Activated CD4-positive, alpha-beta T cell treated with anti-CD3 and anti-CD28 coated beads, Interleukin-2, amount 10 ng/mL, durations not matched to agents 7 days and 5 days (primary cell): ENCODE results near the gene GCN1. TPM values are rescaled to one million over a fixed set of nuclear protein-coding genes. Genes with fewer than 3 reads are reported as not detected.

Experiments used
- CTCF ChIA-PET: fragments of 350-600 bp; sonication (Branson Sonifier 250); formaldehyde crosslinking; loops from one replicate; lab custom pipeline; 2021; ENCODE audit warnings: antibody characterized with exemption; lab: Charles Lee
- POLR2A ChIA-PET: fragments of 350-600 bp; sonication (Branson Sonifier 250); formaldehyde crosslinking; loops from one replicate; lab custom pipeline; 2021; ENCODE audit warnings: antibody characterized with exemption; lab: Charles Lee
- DNase-seq: peaks from one replicate; pipeline ENCODE4 v3.0.0-alpha.2; 2020
- H3K27ac Mint-ChIP-seq: one replicate; pipeline ENCODE4 v1.8.0; 2021; ENCODE audit warnings: mild to moderate bottlenecking, moderate library complexity, mixed read lengths
- H3K27me3 Mint-ChIP-seq: one replicate; pipeline ENCODE4 v1.8.0; 2021; ENCODE audit warnings: mixed read lengths
- H3K36me3 Mint-ChIP-seq: one replicate; pipeline ENCODE4 v1.8.0; 2021; ENCODE audit warnings: low read depth, mixed read lengths
- H3K4me1 Mint-ChIP-seq: one replicate; pipeline ENCODE4 v1.8.0; 2021; ENCODE audit warnings: mixed read lengths
- H3K4me3 Mint-ChIP-seq: one replicate; pipeline ENCODE4 v1.8.0; 2021; ENCODE audit warnings: mild to moderate bottlenecking, moderate library complexity, mixed read lengths
- H3K9me3 Mint-ChIP-seq: one replicate; pipeline ENCODE4 v1.8.0; 2021; ENCODE audit warnings: mixed read lengths
- total RNA-seq, 2 experiments: library from RNA; stranded (reverse); gene quantifications; one replicate each; pipeline ENCODE4 v1.2.3, GENCODE V29; 2021

The GCN1 gene
- total RNA-seq, 2 experiments from 2014 or later, result 90.2 to 95.5 TPM

- H3K9me3 Mint-ChIP-seq, result no peaks in the 10 kb centered on the region
- H3K4me1 Mint-ChIP-seq, result no peaks in the 10 kb centered on the region
- no peaks in the 10 kb centered on the region for H3K27me3 Mint-ChIP-seq
- CTCF ChIA-PET, result interaction anchor here (1.0 kb wide), 1 partner anchor 17 kb away, joined by 3 read pairs; no protein-coding TSS in a partner anchor
- POLR2A ChIA-PET, result no interaction called here
- no peak overlapping the region for H3K4me3 Mint-ChIP-seq
- no peak for DNase-seq
- peaks cover 39% of the 10 kb centered on the region for H3K36me3 Mint-ChIP-seq
- H3K27ac Mint-ChIP-seq, result no peak overlapping the region
Measured at GRCh38 chr12:120141336-120141735, 53.2 kb downstream of the GCN1 start.

DNA sequence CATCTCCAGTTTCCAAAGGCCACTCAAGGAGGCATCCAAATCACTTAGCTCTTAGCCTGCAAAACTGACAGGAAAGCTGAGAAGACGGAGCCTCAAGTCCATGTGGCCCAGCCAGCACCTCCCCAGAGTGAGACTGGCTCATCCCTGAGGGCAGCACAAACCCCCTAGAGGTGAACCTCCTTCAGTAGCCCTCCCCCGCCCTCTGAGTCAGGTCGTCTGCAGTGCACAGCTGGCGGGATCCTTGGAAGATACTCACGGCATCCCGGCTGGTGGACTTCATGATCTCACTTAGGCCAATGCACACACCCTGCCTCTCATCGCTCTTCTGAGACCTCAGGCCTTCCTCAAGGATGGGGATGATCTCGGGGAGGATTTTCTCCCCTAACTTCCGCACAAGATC lies 53.9 kb downstream of the GCN1 start:
- Mint-ChIP-seq H3K4me3 (no peak overlapping the region), H3K9me3 (no peaks in the 10 kb centered on the region), H3K27ac (no peak overlapping the region), H3K4me1 (no peaks in the 10 kb centered on the region), H3K27me3 (no peaks in the 10 kb centered on the region), H3K36me3 (peaks cover 43% of the 10 kb centered on the region)
- no peak for DNase-seq
- ChIA-PET POLR2A (no interaction called here), CTCF (no interaction called here)

DNA sequence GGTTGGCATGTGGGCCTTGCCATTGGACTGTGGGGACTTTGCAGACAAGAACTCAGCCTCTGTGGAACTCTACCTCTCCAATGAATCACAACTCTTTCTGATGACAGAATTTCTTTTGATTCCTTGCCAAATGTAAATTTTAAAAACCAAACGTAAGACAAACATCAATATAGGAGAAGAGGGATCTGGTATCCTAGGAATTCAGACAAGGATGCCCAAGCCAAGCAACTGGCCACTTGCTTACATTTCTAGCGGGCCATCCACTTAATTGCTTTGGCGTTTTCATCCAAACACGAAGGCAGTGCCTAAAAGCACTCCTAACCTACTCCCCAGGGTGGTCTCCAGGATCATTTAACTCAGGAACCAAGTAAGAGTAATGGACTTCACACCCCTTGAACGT lies 54.6 kb downstream of the GCN1 start:
- no peak overlapping the region for H3K27ac Mint-ChIP-seq
- no peaks in the 10 kb centered on the region for H3K9me3 Mint-ChIP-seq
- ChIA-PET CTCF (interaction anchor here (1.1 kb wide), 1 partner anchor 8 kb away, joined by 3 read pairs; no protein-coding TSS in a partner anchor), POLR2A (interaction anchor here (0.5 kb wide), 1 partner anchor 151 kb away, joined by 3 read pairs; no protein-coding TSS in a partner anchor)
- H3K4me3 Mint-ChIP-seq, result no peak overlapping the region
- no peaks in the 10 kb centered on the region for H3K4me1 Mint-ChIP-seq
- H3K27me3 Mint-ChIP-seq, result no peaks in the 10 kb centered on the region
- H3K36me3 Mint-ChIP-seq, result peaks cover 45% of the 10 kb centered on the region
- DNase-seq, result no peak

DNA sequence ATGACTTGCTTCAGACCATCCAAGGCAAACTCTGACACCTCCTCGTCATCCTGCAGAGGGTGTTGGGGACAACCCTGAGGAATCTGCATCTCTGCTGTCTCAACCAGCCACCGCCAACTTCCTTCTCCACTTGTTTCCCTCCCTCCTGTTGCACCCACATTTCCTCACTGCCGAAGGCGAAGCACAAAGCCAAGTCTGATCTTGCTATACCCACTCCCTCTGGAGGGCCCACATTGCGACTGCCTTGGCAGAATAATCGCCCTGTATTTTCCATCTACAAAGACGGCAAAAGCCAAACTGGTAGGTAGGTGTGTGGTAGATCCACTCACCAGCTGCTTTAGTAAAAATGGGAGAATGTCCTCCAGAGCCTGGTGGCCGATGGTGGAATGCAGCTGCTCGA lies 56.1 kb downstream of the GCN1 start:
- no peaks in the 10 kb centered on the region for H3K9me3 Mint-ChIP-seq
- H3K4me1 Mint-ChIP-seq, result no peaks in the 10 kb centered on the region
- H3K36me3 Mint-ChIP-seq, result peaks cover 45% of the 10 kb centered on the region
- no peak overlapping the region for H3K27ac Mint-ChIP-seq
- ChIA-PET POLR2A (no interaction called here), CTCF (no interaction called here)
- H3K4me3 Mint-ChIP-seq, result no peak overlapping the region
- no peaks in the 10 kb centered on the region for H3K27me3 Mint-ChIP-seq
- DNase-seq, result no peak

- no peak overlapping the region for H3K27ac Mint-ChIP-seq
- no peak overlapping the region for H3K4me3 Mint-ChIP-seq
- no peaks in the 10 kb centered on the region for H3K27me3 Mint-ChIP-seq
- peaks cover 51% of the 10 kb centered on the region for H3K36me3 Mint-ChIP-seq
- CTCF ChIA-PET, result interaction anchor here (0.6 kb wide), 1 partner anchor 210 kb away, joined by 5 read pairs; no protein-coding TSS in a partner anchor
- H3K9me3 Mint-ChIP-seq, result no peaks in the 10 kb centered on the region
- POLR2A ChIA-PET, result no interaction called here
- H3K4me1 Mint-ChIP-seq, result no peaks in the 10 kb centered on the region
- no peak for DNase-seq
Measured at GRCh38 chr12:120137833-120138232, 56.7 kb downstream of the GCN1 start.

DNA sequence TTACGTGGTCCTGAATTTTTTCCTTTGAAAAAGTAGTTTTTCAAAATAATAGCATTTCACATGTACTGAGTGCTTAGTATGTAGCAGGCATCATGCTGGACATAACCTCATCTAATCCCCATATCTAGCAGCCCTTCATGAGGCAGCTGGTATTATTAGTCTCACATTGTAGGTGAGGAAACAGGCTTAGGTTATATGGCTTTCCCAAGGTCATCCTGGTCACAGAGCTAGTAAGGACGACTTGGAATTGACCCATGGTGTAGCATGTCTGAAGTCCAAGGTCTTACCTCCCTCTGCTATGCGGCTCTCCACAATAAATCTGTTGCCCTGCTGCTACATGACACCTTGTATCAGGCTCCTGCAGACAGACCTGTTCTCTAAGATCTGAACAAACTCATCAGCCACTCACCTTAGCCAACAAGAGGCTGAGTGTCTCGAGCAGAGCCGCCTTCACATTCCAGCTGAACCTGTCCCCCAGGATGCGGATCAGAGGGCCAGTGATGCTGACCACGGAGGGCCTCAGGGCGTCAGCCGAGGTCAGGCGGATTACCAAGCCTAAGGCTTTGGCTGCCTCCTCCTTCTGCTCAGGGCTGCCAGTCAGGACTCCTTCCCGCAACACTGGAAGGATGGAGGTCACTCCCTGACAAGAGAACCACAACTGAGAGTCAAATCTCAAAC lies 58.3 kb downstream of the GCN1 start:
- ChIA-PET POLR2A (no interaction called here), CTCF (no interaction called here)
- no peak overlapping the region for H3K4me3 Mint-ChIP-seq
- H3K27me3 Mint-ChIP-seq, result no peaks in the 10 kb centered on the region
- peaks cover 50% of the 10 kb centered on the region for H3K36me3 Mint-ChIP-seq
- no peak for DNase-seq
- no peaks in the 10 kb centered on the region for H3K9me3 Mint-ChIP-seq
- H3K27ac Mint-ChIP-seq, result no peak overlapping the region
- no peaks in the 10 kb centered on the region for H3K4me1 Mint-ChIP-seq

DNA sequence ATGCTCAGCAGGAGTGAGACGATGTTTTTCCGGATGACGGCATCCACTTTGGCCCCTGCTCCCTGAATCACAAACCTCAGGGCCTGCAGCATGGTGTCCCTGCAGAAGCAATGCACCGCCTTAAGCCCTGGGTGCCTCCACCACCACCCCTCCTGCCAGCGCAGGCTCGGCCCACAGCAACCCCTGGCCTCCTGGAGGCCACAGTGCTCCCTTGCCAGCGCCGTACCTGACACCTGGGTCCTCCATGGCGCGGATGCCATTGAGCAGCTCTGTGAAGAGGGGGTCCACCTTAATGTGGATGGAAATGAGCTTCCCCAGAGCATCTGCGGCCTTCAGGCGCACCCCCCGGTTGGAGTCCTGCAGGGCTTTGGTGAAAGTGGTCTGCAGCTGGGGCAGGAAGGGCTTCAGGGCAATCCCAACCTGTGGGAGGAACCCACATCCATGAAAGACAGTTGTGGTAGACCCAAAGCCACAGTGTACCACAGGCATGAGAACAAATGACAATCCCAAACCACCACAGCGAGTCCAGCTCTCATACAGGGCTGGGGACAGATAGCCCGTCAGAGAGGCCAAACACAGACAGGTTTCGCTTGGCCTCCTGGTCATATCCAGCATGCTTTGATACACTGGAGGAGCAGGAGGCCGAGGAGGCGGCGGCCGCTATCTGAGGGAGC lies 60.1 kb downstream of the GCN1 start:
- Mint-ChIP-seq H3K36me3 (peaks cover 45% of the 10 kb centered on the region), H3K4me1 (no peaks in the 10 kb centered on the region), H3K4me3 (no peak overlapping the region), H3K27ac (no peak overlapping the region), H3K27me3 (no peaks in the 10 kb centered on the region), H3K9me3 (no peaks in the 10 kb centered on the region)
- ChIA-PET CTCF (interaction anchor here (0.6 to 1.0 kb wide), 5 partner anchors 10 to 465 kb away, joined by 3 to 5 read pairs (median 3); no protein-coding TSS in a partner anchor), POLR2A (no interaction called here)
- DNase-seq, result no peak

GRCh38 chr12:120132863-120133385 lies 61.6 kb downstream of the GCN1 start:
- POLR2A ChIA-PET, result no interaction called here
- Mint-ChIP-seq H3K4me3 (no peak overlapping the region), H3K27me3 (no peaks in the 10 kb centered on the region), H3K9me3 (no peaks in the 10 kb centered on the region), H3K36me3 (peaks cover 44% of the 10 kb centered on the region), H3K4me1 (no peaks in the 10 kb centered on the region), H3K27ac (no peak overlapping the region)
- DNase-seq, result no peak
- CTCF ChIA-PET, result interaction anchor here (1.2 kb wide), 1 partner anchor 68 kb away, joined by 7 read pairs; the partner anchor contains the start of gene RPLP0

DNA sequence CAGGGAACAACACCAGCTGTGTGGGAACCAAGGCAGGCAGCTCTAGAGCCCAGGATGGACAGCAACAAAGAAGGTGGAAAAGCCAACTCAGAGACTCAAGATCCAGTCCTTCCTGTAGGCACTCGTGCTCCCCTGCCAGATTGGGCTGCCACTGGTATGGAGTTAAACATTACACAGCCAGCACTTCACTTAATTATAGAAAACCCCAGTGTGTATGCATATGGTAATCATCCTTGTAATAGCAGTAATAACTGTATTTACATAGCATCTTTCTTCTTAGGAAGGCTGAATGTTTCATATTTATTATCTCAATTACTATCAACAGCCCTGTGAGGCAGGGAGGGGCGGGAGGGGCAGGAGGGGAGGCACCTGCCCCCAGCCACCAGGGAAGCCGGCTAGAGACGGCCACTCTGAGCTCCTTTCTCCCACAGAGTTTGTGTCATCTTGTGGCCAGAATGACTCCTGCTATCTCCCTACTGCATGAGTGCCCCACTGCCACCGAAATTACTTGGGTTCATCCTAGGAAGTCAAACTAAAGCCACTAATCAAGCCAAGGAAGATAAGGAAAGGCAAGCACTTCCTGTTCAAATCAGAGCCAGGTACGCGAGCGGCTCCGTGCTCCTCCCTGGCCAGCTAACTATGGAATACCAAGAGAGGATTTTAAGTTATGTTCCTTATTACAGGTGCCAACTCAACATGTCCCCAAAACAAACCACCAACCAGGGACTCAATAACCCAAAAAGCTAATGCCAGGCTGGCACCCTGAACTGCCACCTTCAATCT lies 62.3 kb downstream of the GCN1 start:
- H3K4me3 Mint-ChIP-seq, result no peak overlapping the region
- DNase-seq, result no peak
- H3K27me3 Mint-ChIP-seq, result no peaks in the 10 kb centered on the region
- H3K9me3 Mint-ChIP-seq, result no peaks in the 10 kb centered on the region
- H3K36me3 Mint-ChIP-seq, result peaks cover 51% of the 10 kb centered on the region
- ChIA-PET POLR2A (no interaction called here), CTCF (interaction anchor here (0.6 to 1.2 kb wide), 2 partner anchors 45 to 69 kb away, joined by 4 to 7 read pairs; partner anchors contain the start of gene RPLP0)
- no peaks in the 10 kb centered on the region for H3K4me1 Mint-ChIP-seq
- H3K27ac Mint-ChIP-seq, result no peak overlapping the region

GRCh38 chr12:120131116-120131515 lies 63.4 kb downstream of the GCN1 start:
- ChIA-PET CTCF (no interaction called here), POLR2A (no interaction called here)
- Mint-ChIP-seq H3K9me3 (no peaks in the 10 kb centered on the region), H3K27ac (no peak overlapping the region), H3K27me3 (no peaks in the 10 kb centered on the region), H3K4me1 (peaks cover 6% of the 10 kb centered on the region), H3K4me3 (no peak overlapping the region), H3K36me3 (peaks cover 55% of the 10 kb centered on the region)
- DNase-seq, result no peak

DNA sequence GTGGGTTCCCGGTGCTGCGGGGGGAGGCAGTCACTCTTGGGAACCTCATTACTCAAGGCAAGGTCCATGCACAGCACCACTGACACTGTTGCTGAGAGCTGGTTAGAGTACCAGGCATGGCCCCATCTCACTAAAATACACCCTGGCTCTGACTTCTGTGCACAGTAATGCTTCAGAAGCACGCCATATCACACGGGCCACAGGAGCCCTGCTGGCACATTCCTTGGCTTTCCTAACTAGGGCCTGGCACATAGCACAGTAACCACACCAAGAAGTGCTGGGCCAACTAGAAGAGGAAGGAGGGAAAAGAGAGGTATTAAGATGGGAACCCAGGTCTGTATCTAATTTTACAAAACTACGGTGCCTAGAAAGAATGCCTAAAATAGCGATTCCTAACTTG lies 64.5 kb downstream of the GCN1 start:
- Mint-ChIP-seq H3K4me1 (peaks cover 6% of the 10 kb centered on the region), H3K4me3 (no peak overlapping the region), H3K27me3 (no peaks in the 10 kb centered on the region), H3K9me3 (no peaks in the 10 kb centered on the region), H3K36me3 (peaks cover 51% of the 10 kb centered on the region), H3K27ac (no peak overlapping the region)
- no peak for DNase-seq
- ChIA-PET POLR2A (no interaction called here), CTCF (no interaction called here)

GRCh38 chr12:120126635-120127005 lies 67.9 kb downstream of the GCN1 start:
- H3K27me3 Mint-ChIP-seq, result no peaks in the 10 kb centered on the region
- peaks cover 34% of the 10 kb centered on the region for H3K36me3 Mint-ChIP-seq
- no peak overlapping the region for H3K4me3 Mint-ChIP-seq
- H3K4me1 Mint-ChIP-seq, result peaks cover 31% of the 10 kb centered on the region
- no peak for DNase-seq
- no peaks in the 10 kb centered on the region for H3K9me3 Mint-ChIP-seq
- ChIA-PET CTCF (interaction anchor here (1.0 to 1.7 kb wide), 4 partner anchors 9 to 139 kb away, joined by 3 to 5 read pairs (median 4); partner anchors contain the start of genes PXN and RAB35), POLR2A (no interaction called here)
- peak overlapping the region; percentile 72 for H3K27ac Mint-ChIP-seq
